Measurements from ENCODE around the gene BCR.

The BCR gene

GRCh38 chr22:23272371-23272770, 92.1 kb downstream of the BCR start:
- TF ChIP-seq, protein P1, sequence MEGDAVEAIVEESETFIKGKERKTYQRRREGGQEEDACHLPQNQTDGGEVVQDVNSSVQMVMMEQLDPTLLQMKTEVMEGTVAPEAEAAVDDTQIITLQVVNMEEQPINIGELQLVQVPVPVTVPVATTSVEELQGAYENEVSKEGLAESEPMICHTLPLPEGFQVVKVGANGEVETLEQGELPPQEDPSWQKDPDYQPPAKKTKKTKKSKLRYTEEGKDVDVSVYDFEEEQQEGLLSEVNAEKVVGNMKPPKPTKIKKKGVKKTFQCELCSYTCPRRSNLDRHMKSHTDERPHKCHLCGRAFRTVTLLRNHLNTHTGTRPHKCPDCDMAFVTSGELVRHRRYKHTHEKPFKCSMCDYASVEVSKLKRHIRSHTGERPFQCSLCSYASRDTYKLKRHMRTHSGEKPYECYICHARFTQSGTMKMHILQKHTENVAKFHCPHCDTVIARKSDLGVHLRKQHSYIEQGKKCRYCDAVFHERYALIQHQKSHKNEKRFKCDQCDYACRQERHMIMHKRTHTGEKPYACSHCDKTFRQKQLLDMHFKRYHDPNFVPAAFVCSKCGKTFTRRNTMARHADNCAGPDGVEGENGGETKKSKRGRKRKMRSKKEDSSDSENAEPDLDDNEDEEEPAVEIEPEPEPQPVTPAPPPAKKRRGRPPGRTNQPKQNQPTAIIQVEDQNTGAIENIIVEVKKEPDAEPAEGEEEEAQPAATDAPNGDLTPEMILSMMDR (IDR thresholded peaks at IDR 0.05; ENCODE audit: control insufficient read depth, extremely low read depth, insufficient read depth) = no peak
- no peak overlapping the region for H3K4me3 ChIP-seq (ENCODE audit: low read depth, low read length)
- DNase-seq (ENCODE audit: low read depth) = no peak

DNA sequence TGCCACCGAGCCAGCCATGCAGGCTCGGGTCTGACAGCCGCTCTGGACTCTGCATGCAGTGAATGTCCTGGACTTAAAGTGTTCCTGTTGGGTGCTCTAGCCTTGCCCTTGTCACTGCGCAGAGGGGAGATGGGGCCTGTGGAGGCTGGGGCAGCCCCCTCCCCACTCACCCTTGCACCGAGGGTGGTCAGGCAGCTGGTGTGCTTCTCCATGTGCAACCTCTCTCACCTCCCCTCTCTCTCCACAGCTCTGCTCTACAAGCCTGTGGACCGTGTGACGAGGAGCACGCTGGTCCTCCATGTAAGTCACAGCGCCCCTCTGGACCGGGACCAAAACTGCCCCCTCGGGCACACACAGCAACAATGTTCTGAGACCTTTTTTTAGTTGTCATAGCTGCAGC, 92.5 kb downstream of the BCR start:
- TF ChIP-seq, protein P1 (IDR thresholded peaks at IDR 0.05; ENCODE audit: control insufficient read depth, extremely low read depth, insufficient read depth) = no peak
- no peak overlapping the region for H3K4me3 ChIP-seq (ENCODE audit: low read depth, low read length)
- no peak for DNase-seq (ENCODE audit: low read depth)

GRCh38 chr22:23273445-23274145, 93.3 kb downstream of the BCR start:
- no peak overlapping the region for H3K4me3 ChIP-seq (ENCODE audit: low read depth, low read length)
- no peak for DNase-seq (ENCODE audit: low read depth)
- TF ChIP-seq, protein P1 (IDR thresholded peaks at IDR 0.05; ENCODE audit: control insufficient read depth, extremely low read depth, insufficient read depth) = no peak

DNA sequence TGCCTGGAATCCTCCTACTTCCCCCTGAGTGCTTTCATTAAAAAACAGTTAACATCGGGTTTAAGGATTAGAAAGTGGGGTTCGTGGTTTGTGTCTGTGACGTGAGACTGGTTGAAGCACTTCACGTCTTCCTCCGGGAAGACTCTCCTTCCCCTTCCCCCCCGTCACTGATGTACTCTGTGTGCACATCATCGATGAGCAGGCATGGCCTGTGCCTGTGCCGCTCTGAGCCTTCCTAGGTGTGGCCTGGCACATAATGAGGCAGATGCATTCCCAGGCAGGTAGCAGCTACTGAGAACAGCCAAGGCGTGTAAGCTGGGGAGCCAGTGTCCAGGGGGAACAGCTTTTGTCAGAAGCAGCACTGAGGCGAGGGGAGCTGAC, 93.8 kb downstream of the BCR start:
- no peak for DNase-seq (ENCODE audit: low read depth)
- H3K4me3 ChIP-seq (ENCODE audit: low read depth, low read length) = no peak overlapping the region
- TF ChIP-seq, protein P1 (IDR thresholded peaks at IDR 0.05; ENCODE audit: control insufficient read depth, extremely low read depth, insufficient read depth) = no peak

- H3K4me3 ChIP-seq (ENCODE audit: low read depth, low read length) = no peak overlapping the region
- no peak for DNase-seq (ENCODE audit: low read depth)
Observed at GRCh38 chr22:23274891-23275694, 94.8 kb downstream of the BCR start.

GRCh38 chr22:23275751-23276150, 95.4 kb downstream of the BCR start:
- no peak overlapping the region for H3K4me3 ChIP-seq (ENCODE audit: low read depth, low read length)
- no peak for DNase-seq (ENCODE audit: low read depth)
- TF ChIP-seq, protein P1 (IDR thresholded peaks at IDR 0.05; ENCODE audit: control insufficient read depth, extremely low read depth, insufficient read depth) = no peak

More at GRCh38 chr22:23274891-23275694, 94.8 kb downstream of the BCR start:
- TF ChIP-seq, protein P1 (IDR thresholded peaks at IDR 0.05; ENCODE audit: control insufficient read depth, extremely low read depth, insufficient read depth) = no peak

Data from LNCaP clone FGC (cell line).